Lung (tissue), 12 donors: ENCODE results near the gene ECM2. TPM values are rescaled to one million over a fixed set of nuclear protein-coding genes. Genes with fewer than 3 reads are reported as not detected.

Experiments
- ATAC-seq: fragments of 200-7000 bp; cut with Tn5 transposase; one replicate; pipeline ENCODE4 v1.9.1; 2020; ENCODE audit warnings: moderate number of reproducible peaks; ENCODE audit not compliant: insufficient read depth, low FRiP score
- DNase-seq, 3 donors: peaks; one replicate each; pipeline ENCODE4 v3.0.0-alpha.2; 2013 to 2017
- H3K27ac ChIP-seq, 2 donors: one replicate each; pipeline ENCODE4 v1.5.1; 2013; ENCODE audit warnings: mild to moderate bottlenecking in 2 of 2, moderate library complexity in 2 of 2, control low read depth in 1 of 2, inconsistent platforms in 1 of 2, low read depth in 1 of 2, low read length in 1 of 2
- H3K27me3 ChIP-seq, 3 donors: one replicate each; pipeline ENCODE4 v1.5.1; 2013; ENCODE audit warnings: low read length in 2 of 3; ENCODE audit not compliant: control insufficient read depth in 3 of 3, insufficient read depth in 3 of 3
- H3K36me3 ChIP-seq, 4 donors: one replicate each; pipeline ENCODE4 v1.5.1; 2013; ENCODE audit warnings: low read length in 4 of 4, mild to moderate bottlenecking in 1 of 4, moderate library complexity in 1 of 4; ENCODE audit not compliant: control insufficient read depth in 4 of 4, insufficient read depth in 4 of 4
- H3K4me1 ChIP-seq, 5 donors: one replicate each; pipeline ENCODE4 v1.5.1; 2013; ENCODE audit warnings: low read length in 5 of 5, mild to moderate bottlenecking in 2 of 5, moderate library complexity in 1 of 5; ENCODE audit not compliant: control insufficient read depth in 5 of 5, insufficient read depth in 5 of 5
- H3K4me3 ChIP-seq: one replicate; pipeline ENCODE4 v1.5.1; 2013; ENCODE audit warnings: mild to moderate bottlenecking, control low read depth, moderate library complexity
- H3K9ac ChIP-seq, 2 donors: one replicate each; pipeline ENCODE4 v1.5.1; 2013; ENCODE audit warnings: low read length in 2 of 2, control low read depth in 1 of 2; ENCODE audit not compliant: insufficient read depth in 1 of 2
- H3K9me3 ChIP-seq, 4 donors: one replicate each; pipeline ENCODE4 v1.5.1; 2013; ENCODE audit warnings: low read length in 3 of 4, mild to moderate bottlenecking in 1 of 4, moderate library complexity in 1 of 4; ENCODE audit not compliant: control insufficient read depth in 4 of 4, insufficient read depth in 3 of 4
- WGBS, 2 donors: extraction: QIAGEN DNeasy Blood & Tissue Kit; methylation state at CpG; one replicate each; pipeline ENCODE4 v1.1.7; 2013; 5-methylcytosine and 5-hydroxymethylcytosine counted together
- polyA plus RNA-seq, 2 donors: library from polyadenylated mRNA; stranded (reverse); fragments of 200-250 nt; gene quantifications; one replicate each; pipeline ENCODE4 v1.2.1, GENCODE V29; 2013
- total RNA-seq, 2 donors: library from RNA; depleted of rRNA in 1 of 2; stranded (reverse); fragments of >200 nt in 1 of 2; gene quantifications; one replicate each; pipeline ENCODE4 v1.2.1, GENCODE V29; 2014 to 2021
- TF ChIP-seq, protein P1 (sequence below): IDR thresholded peaks from 2 replicates; pipeline ENCODE4 v1.5.1; 2012; ENCODE audit warnings: mild to moderate bottlenecking; ENCODE audit errors: control extremely low read depth, extremely low read depth
- donor health status: control.
- donor health status: control.
- donor health status: Bipolar disorder and iron deficiency.
- donor health status: healthy.
- donor health status: DM: yes; HTN: yes; CAD: no.

The ECM2 gene
- total and polyA plus RNA-seq, 4 donors: 0.92 to 63.1 (median 2.4) TPM

DNA sequence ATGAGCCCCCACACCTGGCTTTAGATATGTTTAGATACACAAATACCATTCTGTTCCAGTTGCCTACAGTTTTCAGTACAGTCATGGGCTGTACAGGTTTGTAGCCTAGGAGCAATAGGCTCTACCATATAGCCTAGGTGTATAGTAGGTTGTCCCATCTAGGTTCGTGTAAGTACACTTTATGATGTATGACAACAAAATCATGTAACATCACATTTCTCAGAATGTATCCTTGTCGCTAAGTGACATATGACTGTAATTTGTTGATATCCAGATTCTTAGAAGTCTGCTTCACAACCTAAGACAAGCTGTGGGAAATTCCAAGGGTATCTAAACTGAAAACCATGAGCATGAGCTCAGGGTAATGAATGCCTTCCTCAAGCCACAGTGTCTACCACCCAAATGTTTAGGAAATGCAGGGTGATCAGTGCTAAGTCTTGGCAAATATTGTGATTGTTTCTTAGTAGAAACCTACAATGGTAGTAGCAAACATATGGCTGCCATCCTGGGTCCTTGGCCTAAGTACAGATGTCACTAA lies 8.4 kb downstream of the ECM2 start:
- Histone ChIP-seq H3K27ac (no peak overlapping the region), H3K36me3 (peaks cover 0 to 4% (median 0%) of the 10 kb centered on the region in 4 donors), H3K27me3 (no peaks in the 10 kb centered on the region), H3K4me1 (peaks cover 0 to 2% (median 0%) of the 10 kb centered on the region in 5 donors), H3K4me3 (no peak overlapping the region), H3K9ac (no peak overlapping the region), H3K9me3 (peaks cover 0 to 5% (median 0%) of the 10 kb centered on the region in 4 donors)
- TF ChIP-seq, protein P1, sequence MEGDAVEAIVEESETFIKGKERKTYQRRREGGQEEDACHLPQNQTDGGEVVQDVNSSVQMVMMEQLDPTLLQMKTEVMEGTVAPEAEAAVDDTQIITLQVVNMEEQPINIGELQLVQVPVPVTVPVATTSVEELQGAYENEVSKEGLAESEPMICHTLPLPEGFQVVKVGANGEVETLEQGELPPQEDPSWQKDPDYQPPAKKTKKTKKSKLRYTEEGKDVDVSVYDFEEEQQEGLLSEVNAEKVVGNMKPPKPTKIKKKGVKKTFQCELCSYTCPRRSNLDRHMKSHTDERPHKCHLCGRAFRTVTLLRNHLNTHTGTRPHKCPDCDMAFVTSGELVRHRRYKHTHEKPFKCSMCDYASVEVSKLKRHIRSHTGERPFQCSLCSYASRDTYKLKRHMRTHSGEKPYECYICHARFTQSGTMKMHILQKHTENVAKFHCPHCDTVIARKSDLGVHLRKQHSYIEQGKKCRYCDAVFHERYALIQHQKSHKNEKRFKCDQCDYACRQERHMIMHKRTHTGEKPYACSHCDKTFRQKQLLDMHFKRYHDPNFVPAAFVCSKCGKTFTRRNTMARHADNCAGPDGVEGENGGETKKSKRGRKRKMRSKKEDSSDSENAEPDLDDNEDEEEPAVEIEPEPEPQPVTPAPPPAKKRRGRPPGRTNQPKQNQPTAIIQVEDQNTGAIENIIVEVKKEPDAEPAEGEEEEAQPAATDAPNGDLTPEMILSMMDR: no peak
- DNase-seq (no peak), ATAC-seq (no peak)
- 92 to 96% methylated on average over 2 of the region's 2 CpGs for WGBS, 2 donors

DNA sequence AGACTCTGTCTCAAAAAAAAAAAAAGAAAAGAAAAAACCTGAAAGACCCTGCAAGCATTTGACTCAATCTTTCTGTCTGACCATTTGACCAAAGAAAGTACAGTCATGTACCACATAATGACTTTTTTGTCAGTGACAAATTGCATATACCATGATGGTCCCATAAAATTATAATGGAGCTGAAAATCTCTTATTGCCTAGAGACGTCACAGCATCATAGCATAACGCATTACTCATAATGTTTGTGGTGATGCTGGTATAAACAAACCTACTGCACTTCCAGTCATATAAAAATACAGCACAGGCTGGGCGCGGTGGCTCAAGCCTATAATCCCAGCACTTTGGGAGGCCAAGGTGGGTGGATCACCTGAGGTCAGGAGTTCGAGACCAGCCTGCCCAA lies 10.5 kb downstream of the ECM2 start:
- H3K9me3 ChIP-seq: no peaks in the 10 kb centered on the region
- TF ChIP-seq, protein P1: no peak
- H3K9ac ChIP-seq: no peak overlapping the region
- no peak overlapping the region for H3K4me3 ChIP-seq
- ATAC-seq (no peak), DNase-seq (no peak)
- H3K27ac ChIP-seq: no peak overlapping the region
- H3K4me1 ChIP-seq: peaks cover 0 to 2% (median 0%) of the 10 kb centered on the region in 5 donors
- no peaks in the 10 kb centered on the region for H3K36me3 ChIP-seq
- no peaks in the 10 kb centered on the region for H3K27me3 ChIP-seq
- WGBS, 2 donors: 98 to 99% methylated on average over 5 of the region's 5 CpGs

DNA sequence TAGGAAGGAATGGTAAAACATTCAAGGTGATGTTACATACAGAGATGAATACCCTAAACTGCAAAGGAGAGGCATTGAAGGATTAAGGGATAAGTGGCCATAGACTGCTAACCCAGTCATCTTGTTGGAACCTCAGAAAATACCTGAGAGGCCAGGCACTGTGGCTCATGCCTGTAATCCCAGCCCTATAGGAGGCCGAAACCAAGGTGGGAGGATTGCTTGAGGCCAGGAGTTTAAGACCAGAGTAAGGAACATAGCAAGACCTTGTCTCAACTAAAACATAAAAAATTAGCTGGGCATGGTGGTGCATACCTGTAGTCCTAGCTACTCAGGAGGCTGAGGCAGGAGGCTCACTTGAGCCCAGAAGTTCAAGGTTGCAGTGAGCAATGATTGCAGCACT lies 10.9 kb downstream of the ECM2 start:
- no peak for ATAC-seq
- Histone ChIP-seq H3K27me3 (no peaks in the 10 kb centered on the region), H3K9me3 (no peaks in the 10 kb centered on the region), H3K27ac (no peak overlapping the region), H3K36me3 (peaks cover 0 to 1% (median 0%) of the 10 kb centered on the region in 4 donors), H3K9ac (no peak overlapping the region), H3K4me3 (no peak overlapping the region), H3K4me1 (peaks cover 0 to 2% (median 0%) of the 10 kb centered on the region in 5 donors)
- TF ChIP-seq, protein P1: no peak
- no peak for DNase-seq
- 96 to 100% methylated on average over 1 of the region's 1 CpG for WGBS, 2 donors
